HFF-Myc (cell line): Measurements from ENCODE around the gene DOCK4.

Experiments used
- DNase-seq: peaks from one replicate; pipeline ENCODE4 v3.0.0-alpha.2; 2011; ENCODE audit warnings: low read depth; ENCODE audit errors: extremely low read depth
- H3K4me3 ChIP-seq: replicated peaks from 2 replicates; pipeline ENCODE4 v1.5.1; 2011; ENCODE audit warnings: low read depth, mild to moderate bottlenecking, control low read depth, low read length
- TF ChIP-seq, protein P1 (sequence below): IDR thresholded peaks from 2 replicates; pipeline ENCODE4 v1.5.1; 2012; ENCODE audit warnings: mild to moderate bottlenecking, low read depth, low read length, control low read depth; ENCODE audit errors: missing control alignments

The DOCK4 gene

DNA sequence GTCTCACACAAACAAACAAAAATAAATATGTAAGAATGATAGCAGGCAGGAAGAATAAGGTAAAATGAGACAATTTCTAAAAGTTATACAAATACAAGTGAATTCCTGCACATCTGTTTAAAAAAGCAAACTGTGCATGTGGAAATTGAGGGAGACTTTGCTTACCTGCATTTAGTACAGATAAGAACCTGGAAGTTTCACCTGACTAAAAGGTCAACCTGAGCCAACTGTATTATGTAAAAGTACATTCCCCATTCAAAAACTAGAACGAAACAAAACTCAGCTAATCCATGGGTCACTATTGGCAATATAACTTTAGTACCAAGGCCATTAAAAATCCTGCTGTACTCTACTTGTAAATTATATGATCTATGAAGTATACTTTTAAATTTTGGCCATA is 127.1 kb downstream of the DOCK4 start:
- TF ChIP-seq, protein P1, sequence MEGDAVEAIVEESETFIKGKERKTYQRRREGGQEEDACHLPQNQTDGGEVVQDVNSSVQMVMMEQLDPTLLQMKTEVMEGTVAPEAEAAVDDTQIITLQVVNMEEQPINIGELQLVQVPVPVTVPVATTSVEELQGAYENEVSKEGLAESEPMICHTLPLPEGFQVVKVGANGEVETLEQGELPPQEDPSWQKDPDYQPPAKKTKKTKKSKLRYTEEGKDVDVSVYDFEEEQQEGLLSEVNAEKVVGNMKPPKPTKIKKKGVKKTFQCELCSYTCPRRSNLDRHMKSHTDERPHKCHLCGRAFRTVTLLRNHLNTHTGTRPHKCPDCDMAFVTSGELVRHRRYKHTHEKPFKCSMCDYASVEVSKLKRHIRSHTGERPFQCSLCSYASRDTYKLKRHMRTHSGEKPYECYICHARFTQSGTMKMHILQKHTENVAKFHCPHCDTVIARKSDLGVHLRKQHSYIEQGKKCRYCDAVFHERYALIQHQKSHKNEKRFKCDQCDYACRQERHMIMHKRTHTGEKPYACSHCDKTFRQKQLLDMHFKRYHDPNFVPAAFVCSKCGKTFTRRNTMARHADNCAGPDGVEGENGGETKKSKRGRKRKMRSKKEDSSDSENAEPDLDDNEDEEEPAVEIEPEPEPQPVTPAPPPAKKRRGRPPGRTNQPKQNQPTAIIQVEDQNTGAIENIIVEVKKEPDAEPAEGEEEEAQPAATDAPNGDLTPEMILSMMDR = no peak
- DNase-seq = no peak
- H3K4me3 ChIP-seq = no peak overlapping the region

DNA sequence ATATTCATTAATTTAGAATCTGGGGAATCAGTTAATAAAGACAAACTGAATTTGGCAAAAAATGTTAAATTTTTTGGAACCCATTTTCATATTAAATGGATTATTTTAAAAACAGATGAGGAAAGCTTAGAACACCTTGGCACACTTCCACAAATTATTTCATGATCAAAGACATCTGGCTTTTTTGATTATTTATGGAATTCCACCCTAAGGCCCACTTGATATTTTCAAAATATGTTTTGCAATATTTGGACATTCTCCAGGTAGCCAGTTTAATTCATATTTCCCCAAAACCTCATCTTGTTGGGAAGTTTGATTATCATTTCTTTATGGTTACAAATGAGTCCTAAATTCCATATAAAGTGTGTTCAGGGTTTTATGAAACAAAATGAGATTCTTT is 129.9 kb downstream of the DOCK4 start:
- H3K4me3 ChIP-seq = no peak overlapping the region
- TF ChIP-seq, protein P1 = no peak
- no peak for DNase-seq

DNA sequence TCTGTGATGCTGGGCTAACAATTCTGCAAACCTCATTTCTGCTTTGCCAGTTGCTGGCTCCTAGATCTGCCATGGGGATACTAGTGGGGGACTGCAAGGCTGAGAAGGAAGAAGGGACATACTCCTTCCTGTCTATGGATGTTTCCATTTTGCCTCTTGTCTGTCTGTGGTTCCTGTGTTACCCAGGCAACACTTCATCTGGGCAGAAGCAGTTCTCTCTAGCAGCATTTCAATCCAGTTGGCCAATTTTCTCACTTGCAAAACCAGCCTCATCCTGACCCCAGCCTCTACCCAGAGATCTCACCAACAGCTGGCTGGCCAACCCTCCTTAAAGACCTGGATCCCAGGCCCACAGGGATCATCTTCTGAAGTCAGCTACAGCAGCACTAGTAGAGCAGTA is 131.7 kb downstream of the DOCK4 start:
- no peak overlapping the region for H3K4me3 ChIP-seq
- no peak for DNase-seq
- TF ChIP-seq, protein P1 = no peak

DNA sequence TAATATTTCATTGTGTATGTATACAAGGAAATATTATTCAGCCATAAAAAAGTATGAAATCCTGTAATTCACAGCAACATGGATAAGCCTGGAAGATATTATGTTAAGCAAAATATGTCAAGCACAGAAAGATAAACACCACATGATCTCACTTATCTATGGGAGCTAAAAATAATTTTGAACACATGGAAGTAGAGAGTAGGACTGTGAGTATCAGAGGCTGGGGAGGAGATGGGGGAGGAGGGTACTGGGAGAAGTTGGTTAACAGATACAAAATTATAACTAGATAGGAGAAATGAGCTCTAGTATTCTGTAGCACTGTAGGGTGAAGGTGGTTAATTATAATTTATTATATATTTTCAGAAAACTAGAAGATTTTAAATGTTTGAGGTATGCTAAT is 132.7 kb downstream of the DOCK4 start:
- TF ChIP-seq, protein P1 = no peak
- no peak for DNase-seq
- no peak overlapping the region for H3K4me3 ChIP-seq

DNA sequence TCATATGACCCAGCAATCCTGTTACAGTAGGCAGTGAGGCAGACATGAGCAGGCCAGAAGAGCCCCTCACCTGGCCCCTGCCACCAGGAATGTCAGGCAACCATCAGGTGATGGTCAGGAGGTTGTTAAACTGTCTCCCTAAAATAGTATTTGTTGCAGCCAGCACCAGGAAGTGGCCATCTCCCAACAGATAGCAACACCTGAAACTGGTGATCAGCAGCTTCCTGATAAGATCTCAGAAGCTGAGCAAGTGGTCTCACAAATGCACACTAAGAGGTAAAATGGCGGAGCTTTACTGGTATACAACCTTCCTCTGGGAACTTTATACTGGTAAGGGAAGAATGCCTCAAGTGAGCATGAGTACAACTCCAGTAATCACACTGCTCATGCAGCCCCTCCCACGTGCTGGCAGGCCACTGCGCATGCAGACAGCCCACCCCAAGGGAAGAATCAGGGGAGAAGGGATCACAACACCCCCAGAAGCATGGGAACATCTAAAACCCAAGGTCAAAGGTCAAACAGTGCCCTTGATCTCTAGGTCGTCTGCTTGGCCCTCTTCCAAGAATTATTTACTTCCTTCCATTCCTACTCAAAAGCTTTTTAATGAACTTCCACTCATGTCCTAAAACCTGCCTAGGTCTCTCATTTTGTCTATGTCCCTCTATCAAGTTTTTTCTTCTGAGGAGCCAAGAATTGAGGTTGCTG is 133.5 kb downstream of the DOCK4 start:
- DNase-seq = no peak
- no peak overlapping the region for H3K4me3 ChIP-seq
- TF ChIP-seq, protein P1 = no peak

DNA sequence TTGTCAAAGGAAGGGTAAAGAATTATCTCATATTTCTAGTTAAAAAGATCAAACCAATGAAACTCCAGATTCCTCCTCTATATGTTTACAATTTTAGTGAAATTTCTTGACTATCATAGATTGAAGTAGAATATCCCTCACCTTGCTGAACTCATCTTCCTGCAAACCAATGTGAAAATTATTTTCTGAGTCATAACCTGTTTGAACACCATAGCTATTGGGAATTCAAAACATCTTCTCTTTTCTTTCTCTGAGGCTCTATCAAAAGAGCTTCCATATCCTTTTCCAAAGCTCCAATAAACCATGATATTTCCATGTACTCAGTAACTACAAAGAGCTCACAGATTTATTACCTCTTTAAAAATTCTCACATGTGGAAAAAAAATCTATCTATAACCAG is 134.3 kb downstream of the DOCK4 start:
- TF ChIP-seq, protein P1 = no peak
- no peak for DNase-seq
- no peak overlapping the region for H3K4me3 ChIP-seq
